Nucleus accumbens (tissue), 56 donors: ENCODE data around the gene ATAD3B.

Source experiments
- DNase-seq, 56 donors: peaks; one replicate each; lab custom pipeline; 2025; lab: John Stamatoyannopoulos, UW

ATAD3B gene

GRCh38 chr1:1540818-1541628 is 69.5 kb downstream of the ATAD3B start:
- no peak for DNase-seq

GRCh38 chr1:1541956-1542765 is 70.6 kb downstream of the ATAD3B start:
- no peak for DNase-seq

- DNase-seq = no peak
Observed at GRCh38 chr1:1542766-1543705, 71.5 kb downstream of the ATAD3B start.

GRCh38 chr1:1543706-1544099 is 72.1 kb downstream of the ATAD3B start:
- no peak for DNase-seq

GRCh38 chr1:1544544-1544943 is 73.0 kb downstream of the ATAD3B start:
- DNase-seq = no peak
